NT2/D1 (cell line): ENCODE measurements around the gene PKP2.

Experiments
- SUZ12 ChIP-seq: IDR thresholded peaks from 2 replicates; pipeline ENCODE4 v1.6.1; 2011; ENCODE audit not compliant: insufficient read length, insufficient read depth; ENCODE audit errors: extremely low read depth
- YY1 ChIP-seq: IDR thresholded peaks from 2 replicates; pipeline ENCODE4 v1.6.1; 2011; ENCODE audit not compliant: insufficient read length, insufficient read depth
- ZNF274 ChIP-seq: IDR thresholded peaks from 2 replicates; pipeline ENCODE4 v1.6.1; 2011; ENCODE audit warnings: mild to moderate bottlenecking, low read depth, low read length

- no peak for TF ChIP-seq YY1
- TF ChIP-seq ZNF274: no peak
- TF ChIP-seq SUZ12: no peak
Observed at GRCh38 chr12:32921397-32921796, 24.8 kb upstream of the PKP2 start.
